HEK293T (cell line): ENCODE measurements around the gene UBA3.

ENCODE experiments used
- BHLHE40 ChIP-seq: fragments of 450-650 bp; IDR thresholded peaks from 2 replicates; pipeline ENCODE4 v1.6.1; 2016; ENCODE audit warnings: mild to moderate bottlenecking, moderate library complexity, borderline replicate concordance
- ELF4 ChIP-seq: fragments of 450-650 bp; IDR thresholded peaks from 2 replicates; pipeline ENCODE4 v1.6.1; 2017; ENCODE audit warnings: antibody characterized with exemption
- FOXA1 ChIP-seq: fragments of 450-650 bp; IDR thresholded peaks from 2 replicates; pipeline ENCODE4 v1.6.1; 2016; ENCODE audit warnings: mild to moderate bottlenecking
- FOXM1 ChIP-seq: fragments of 450-650 bp; IDR thresholded peaks from 2 replicates; pipeline ENCODE4 v1.6.1; 2017; ENCODE audit warnings: mild to moderate bottlenecking, borderline replicate concordance
- HDGF ChIP-seq: fragments of 450-650 bp; IDR thresholded peaks from 2 replicates; pipeline ENCODE4 v1.6.1; 2017; ENCODE audit warnings: antibody characterized with exemption, borderline replicate concordance
- L3MBTL2 ChIP-seq: fragments of 450-650 bp; conservative IDR thresholded peaks from 2 replicates; pipeline ENCODE4 v1.6.1; 2016; ENCODE audit warnings: mild to moderate bottlenecking
- LEF1 ChIP-seq: fragments of 450-650 bp; IDR thresholded peaks from 2 replicates; pipeline ENCODE4 v1.6.1; 2017; ENCODE audit warnings: mild to moderate bottlenecking, borderline replicate concordance
- NFRKB ChIP-seq: fragments of 450-650 bp; IDR thresholded peaks from 2 replicates; pipeline ENCODE4 v1.6.1; 2016; ENCODE audit warnings: mild to moderate bottlenecking, moderate library complexity
- SUZ12 ChIP-seq: fragments of 450-650 bp; IDR thresholded peaks from 2 replicates; pipeline ENCODE4 v1.6.1; 2016; ENCODE audit warnings: mild to moderate bottlenecking
- ZNF384 ChIP-seq: fragments of 450-650 bp; IDR thresholded peaks from 2 replicates; pipeline ENCODE4 v1.6.1; 2016

DNA sequence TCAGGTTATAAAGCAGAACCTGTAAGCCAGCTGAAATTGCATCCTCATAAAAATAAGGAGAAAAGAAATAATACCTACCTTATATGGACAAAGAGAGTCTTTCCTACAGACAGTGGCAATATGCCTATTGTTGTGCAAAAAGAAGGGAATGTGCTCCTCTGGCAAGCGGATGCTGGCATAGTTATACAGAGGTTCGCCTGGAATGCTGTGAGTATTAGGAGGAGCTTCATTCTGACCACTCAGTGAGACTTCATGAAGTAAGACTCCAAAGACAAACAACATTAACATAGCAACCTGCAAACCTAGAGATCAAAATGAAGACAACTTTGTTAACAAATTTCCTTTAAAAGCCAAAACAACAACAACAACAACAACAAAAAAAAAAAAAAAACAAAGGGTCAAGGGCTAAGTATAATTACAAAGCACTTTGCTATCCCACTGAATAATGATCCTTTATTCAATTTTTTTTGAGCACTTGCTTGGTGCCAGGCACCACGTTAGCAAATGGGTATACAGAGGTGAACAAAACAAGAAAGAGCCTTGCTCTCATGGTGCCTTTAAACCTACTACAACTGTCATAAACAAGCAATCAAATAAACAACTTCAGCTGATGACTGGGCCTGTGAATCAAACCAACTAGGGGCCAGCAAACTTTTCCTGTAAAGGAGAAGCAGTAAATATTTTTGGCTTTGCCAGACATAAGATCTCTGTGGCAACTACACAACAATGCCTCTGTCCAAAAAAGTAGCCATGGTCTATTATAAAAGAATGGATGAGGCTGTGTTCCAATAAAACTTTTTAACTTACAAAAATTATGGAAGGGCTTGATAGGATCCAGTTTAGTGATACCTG is 70.4 kb downstream of the UBA3 start:
- TF ChIP-seq ELF4 = no peak
- no peak for TF ChIP-seq FOXA1
- TF ChIP-seq NFRKB = no peak
- no peak for TF ChIP-seq SUZ12
- no peak for TF ChIP-seq L3MBTL2
- TF ChIP-seq FOXM1 = no peak
- TF ChIP-seq ZNF384 = no peak
- no peak for TF ChIP-seq LEF1
- TF ChIP-seq BHLHE40 = no peak
- no peak for TF ChIP-seq HDGF
